IPS DF 4.7 (cell line): ENCODE data around the gene MYO5B.

Source experiments
- DNase-seq: peaks from one replicate; pipeline ENCODE4 v3.0.0-alpha.2; 2013; ENCODE audit warnings: low spot score; ENCODE audit errors: extremely low read depth

The MYO5B gene

GRCh38 chr18:49926106-49926745, 268.7 kb downstream of the MYO5B start:
- no peak for DNase-seq

GRCh38 chr18:49924293-49924983, 270.5 kb downstream of the MYO5B start:
- DNase-seq = no peak

- DNase-seq = no peak
Observed at GRCh38 chr18:49922228-49922627, 272.7 kb downstream of the MYO5B start.

GRCh38 chr18:49921318-49921985, 273.5 kb downstream of the MYO5B start:
- no peak for DNase-seq

GRCh38 chr18:49920731-49921130, 274.2 kb downstream of the MYO5B start:
- DNase-seq = no peak

- no peak for DNase-seq
Observed at GRCh38 chr18:49917742-49918141, 277.2 kb downstream of the MYO5B start.

- DNase-seq = no peak
Observed at GRCh38 chr18:49915352-49915751, 279.6 kb downstream of the MYO5B start.

GRCh38 chr18:49913221-49913620, 281.7 kb downstream of the MYO5B start:
- DNase-seq = no peak

- DNase-seq = no peak
Observed at GRCh38 chr18:49911427-49911826, 283.5 kb downstream of the MYO5B start.

GRCh38 chr18:49910986-49911385, 284.0 kb downstream of the MYO5B start:
- DNase-seq = no peak

- no peak for DNase-seq
Observed at GRCh38 chr18:49910019-49910418, 284.9 kb downstream of the MYO5B start.

- DNase-seq = no peak
Observed at GRCh38 chr18:49907346-49907929, 287.5 kb downstream of the MYO5B start.

GRCh38 chr18:49905771-49906170, 289.2 kb downstream of the MYO5B start:
- no peak for DNase-seq

- no peak for DNase-seq
Observed at GRCh38 chr18:49904871-49905555, 289.9 kb downstream of the MYO5B start.

GRCh38 chr18:49901862-49902340, 293.0 kb downstream of the MYO5B start:
- DNase-seq = no peak

- no peak for DNase-seq
Observed at GRCh38 chr18:49899657-49900330, 295.2 kb downstream of the MYO5B start.

- no peak for DNase-seq
Observed at GRCh38 chr18:49898421-49898820, 296.5 kb downstream of the MYO5B start.

GRCh38 chr18:49894517-49895226, 300.3 kb downstream of the MYO5B start:
- no peak for DNase-seq

GRCh38 chr18:49893036-49893435, 301.9 kb downstream of the MYO5B start:
- DNase-seq = no peak
